GM12878 (cell line): ENCODE measurements around the gene ARHGAP22. TPM values are rescaled to one million over a fixed set of nuclear protein-coding genes. Genes with fewer than 3 reads are reported as not detected.

Source experiments
- ATAC-seq: fragments of 200-7000 bp; cut with Tn5 transposase; 3 replicates; pipeline ENCODE4 v1.9.1; 2020; ENCODE audit warnings: mild to moderate bottlenecking, moderate library complexity
- BruUV-seq: library from RNA; stranded (reverse); fragments of 400-500 nt; replicated peaks from 2 replicates; lab custom pipeline; 2021; lab: Mats Ljungman, UMichigan
- CTCF ChIA-PET: fragments of 300-600 bp; sonication (Branson Sonifier 250); formaldehyde crosslinking; extraction: SDS; loops from one replicate; lab custom pipeline; 2021; ENCODE audit warnings: inconsistent platforms; lab: Yijun Ruan, JAX
- POLR2A ChIA-PET: fragments of 350-600 bp; formaldehyde crosslinking; extraction: SDS; loops from one replicate; lab custom pipeline; 2021; ENCODE audit warnings: inconsistent platforms; lab: Charles Lee
- RAD21 ChIA-PET: fragments of 300-600 bp; sonication (Branson Sonifier 250); formaldehyde crosslinking; loops from one replicate; lab custom pipeline; 2023; ENCODE audit warnings: antibody characterized with exemption; ENCODE audit not compliant: unreplicated experiment; lab: Charles Lee
- SMC1A ChIA-PET: fragments of 300-600 bp; sonication (Branson Sonifier 250); formaldehyde crosslinking; loops from one replicate; lab custom pipeline; 2023; ENCODE audit not compliant: unreplicated experiment, uncharacterized antibody; lab: Charles Lee
- DNase-seq: peaks from one replicate; pipeline ENCODE4 v3.0.0-alpha.2; 2011; ENCODE audit warnings: low read depth, low spot score
- FAIRE-seq: peaks from 3 replicates; lab custom pipeline; 2011; peaks lifted over from hg19 to GRCh38; lab: Jason Lieb, UNC
- H2AFZ ChIP-seq: 2 replicates; pipeline ENCODE4 v1.6.0; 2011; ENCODE audit warnings: low read depth, low read length, control low read depth; ENCODE audit not compliant: control insufficient read depth
- H3K27ac ChIP-seq: 2 replicates; pipeline ENCODE4 v1.5.1; 2011; ENCODE audit warnings: control low read depth; ENCODE audit not compliant: control insufficient read depth, insufficient read depth
- H3K27me3 ChIP-seq, 2 experiments: replicated peaks in 1 of 2; 2 replicates each; pipeline versions ENCODE4 v1.6.0 to v1.6.1; 2011; ENCODE audit warnings: low read length in 1 of 2; ENCODE audit not compliant: control insufficient read depth in 2 of 2, insufficient read depth in 2 of 2
- H3K36me3 ChIP-seq, 2 experiments: 2 replicates each; pipeline ENCODE4 v1.5.1; 2011; ENCODE audit warnings: low read length in 1 of 2; ENCODE audit not compliant: control insufficient read depth in 2 of 2, insufficient read depth in 2 of 2
- H3K4me1 ChIP-seq: 2 replicates; pipeline ENCODE4 v1.6.1; 2011; ENCODE audit warnings: mild to moderate bottlenecking, low read length, moderate library complexity, mixed read lengths; ENCODE audit not compliant: control insufficient read depth, insufficient read depth
- H3K4me2 ChIP-seq: 2 replicates; pipeline ENCODE4 v1.6.0; 2011; ENCODE audit warnings: control low read depth; ENCODE audit not compliant: control insufficient read depth, insufficient read depth
- H3K4me3 ChIP-seq: fragments of 200-600 bp; sonication (generic); 2 replicates; pipeline ENCODE4 v1.5.1; 2016
- H3K79me2 ChIP-seq: 2 replicates; pipeline ENCODE4 v1.6.0; 2011; ENCODE audit warnings: low read length; ENCODE audit not compliant: control insufficient read depth, insufficient read depth
- H3K9ac ChIP-seq: 2 replicates; pipeline ENCODE4 v1.8.0; 2011; ENCODE audit warnings: low read length, control low read depth, mixed read lengths; ENCODE audit not compliant: control insufficient read depth, insufficient read depth
- H3K9me3 ChIP-seq: replicated peaks from 3 replicates; pipeline ENCODE4 v1.5.1; 2011; ENCODE audit warnings: mild to moderate bottlenecking, low read length; ENCODE audit not compliant: control insufficient read depth, insufficient read depth
- H4K20me1 ChIP-seq: 2 replicates; pipeline ENCODE4 v1.6.0; 2011; ENCODE audit not compliant: control insufficient read depth, insufficient read depth
- BRCA1 ChIP-seq: IDR thresholded peaks from 2 replicates; pipeline ENCODE4 v1.6.1; 2011; ENCODE audit warnings: low read depth, low read length, improper control_type of control experiment
- CHD2 ChIP-seq: IDR thresholded peaks from 2 replicates; pipeline ENCODE4 v1.6.1; 2011; ENCODE audit warnings: low read depth, low read length, improper control_type of control experiment, borderline replicate concordance
- CREM ChIP-seq: IDR thresholded peaks from 2 replicates; pipeline ENCODE4 v1.6.1; 2014; ENCODE audit warnings: antibody characterized with exemption, low read depth
- IKZF1 ChIP-seq: fragments of 450-650 bp; conservative IDR thresholded peaks from 2 replicates; pipeline ENCODE4 v1.6.1; 2017; ENCODE audit warnings: antibody characterized with exemption, mild to moderate bottlenecking
- MTA3 ChIP-seq: IDR thresholded peaks from 2 replicates; pipeline ENCODE4 v1.6.1; 2012; ENCODE audit warnings: low read length, inconsistent platforms, borderline replicate concordance
- NRF1 ChIP-seq: conservative IDR thresholded peaks from 2 replicates; pipeline ENCODE4 v1.6.1; 2011; ENCODE audit warnings: mild to moderate bottlenecking, low read depth, low read length, improper control_type of control experiment
- RAD51 ChIP-seq: fragments of 450-650 bp; IDR thresholded peaks from 2 replicates; pipeline ENCODE4 v1.6.1; 2016; ENCODE audit warnings: moderate library complexity, mild to moderate bottlenecking, inconsistent platforms
- RB1 ChIP-seq: fragments of 450-650 bp; formaldehyde crosslinking; IDR thresholded peaks from 2 replicates; pipeline ENCODE4 v1.6.1; 2017; ENCODE audit warnings: mild to moderate bottlenecking, borderline replicate concordance
- RBBP5 ChIP-seq: fragments of 200-600 bp; sonication (generic); conservative IDR thresholded peaks from 2 replicates; pipeline ENCODE4 v1.6.1; 2016
- SMC3 ChIP-seq: IDR thresholded peaks from 2 replicates; pipeline ENCODE4 v1.6.1; 2011; ENCODE audit warnings: low read length, improper control_type of control experiment, borderline replicate concordance
- SPI1 ChIP-seq: IDR thresholded peaks from 2 replicates; pipeline ENCODE4 v1.6.1; 2011; ENCODE audit warnings: low read depth, mild to moderate bottlenecking, low read length, moderate library complexity, borderline replicate concordance; ENCODE audit not compliant: insufficient read depth
- SRF ChIP-seq, 2 experiments: IDR thresholded peaks; 2 replicates each; pipeline ENCODE4 v1.6.1; 2011; ENCODE audit warnings: low read depth in 2 of 2, low read length in 2 of 2, mild to moderate bottlenecking in 1 of 2, moderate library complexity in 1 of 2
- TARDBP ChIP-seq: IDR thresholded peaks from 2 replicates; pipeline ENCODE4 v1.6.1; 2016; ENCODE audit warnings: borderline replicate concordance
- WGBS: methylation state at CpG from one replicate; pipeline ENCODE4 v1.1.6; 2016; ENCODE audit warnings: low lambda C conversion rate; ENCODE audit not compliant: insufficient replicate concordance, insufficient coverage; ENCODE audit errors: missing lambda C conversion rate; 5-methylcytosine and 5-hydroxymethylcytosine counted together
- in situ Hi-C: fragments of 300-500 bp; cut with MboI; formaldehyde crosslinking; loops from 9 replicates; pipeline ENCODE4 v1.14.3; 2018; ENCODE audit warnings: mixed read lengths
- intact Hi-C: fragments of 100-400 bp; cut with micrococcal nuclease; formaldehyde crosslinking; loops from one replicate; pipeline ENCODE4 v1.14.2; 2022; ENCODE audit not compliant: unreplicated experiment
- polyA plus RNA-seq, 11 experiments: library from polyadenylated mRNA; depleted of rRNA in 4 of 11; unstranded in 6 of 11; stranded (reverse) in 5 of 11; fragments of >200 nt; fragmentation: Nextera tagmentation in 4 of 11; fragmentation: Illumina TruSeq in 1 of 11; extraction: Ambion mirVana in 4 of 11; extraction: Trizol in 1 of 11; gene quantifications; 1 replicate in 1 of 11; 2 replicates in 10 of 11; pipeline versions ENCODE4 v1.2.1 to v1.2.3, GENCODE V29; 2011 to 2016; ENCODE audit warnings: inconsistent platforms in 2 of 11, missing spikeins in 2 of 11, low read depth in 1 of 11
- total RNA-seq, 4 experiments: library from RNA; depleted of rRNA in 3 of 4; stranded (reverse); fragments of >200 nt in 3 of 4; fragmentation: Illumina TruSeq in 1 of 4; extraction: Trizol in 1 of 4; gene quantifications; 2 replicates each; pipeline versions ENCODE4 v1.2.1 to v1.2.3, GENCODE V29; 2013 to 2021
- TF ChIP-seq, protein P1 (sequence below): fragments of 150-350 bp; IDR thresholded peaks from 2 replicates; pipeline ENCODE4 v1.6.1; 2014; ENCODE audit warnings: mild to moderate bottlenecking, low read depth, low read length
- TF ChIP-seq, protein P2 (sequence below): IDR thresholded peaks from 2 replicates; pipeline ENCODE4 v1.6.1; 2011; ENCODE audit warnings: mild to moderate bottlenecking, low read depth, low read length, moderate library complexity; ENCODE audit not compliant: insufficient replicate concordance

ARHGAP22 gene
- total and polyA plus RNA-seq, 10 of the 15 experiments (the other 5 are each of a cell fraction or from before 2014, with no cell fraction given): 0.07 to 0.61 (median 0.18) TPM; not detected in 5

DNA sequence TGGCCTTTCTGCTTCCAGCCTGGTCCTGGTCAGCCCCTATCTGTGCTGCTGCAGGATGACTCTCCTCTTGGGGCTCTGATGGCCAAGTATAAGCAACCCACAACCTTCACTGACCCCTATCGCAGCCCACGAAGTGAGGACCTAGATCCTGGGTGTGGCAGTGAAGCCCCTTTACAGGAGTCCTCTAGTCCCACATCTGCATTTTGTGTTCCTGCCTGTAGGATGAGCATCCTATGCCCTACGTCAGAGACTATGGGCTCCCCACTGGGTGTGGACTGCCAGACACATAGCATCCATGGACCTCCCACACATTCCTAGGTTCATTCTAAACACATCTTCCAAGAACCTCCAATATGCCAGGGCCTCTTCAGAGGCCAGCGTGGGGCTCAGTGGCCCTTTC, 29.0 kb downstream of the ARHGAP22 start:
- H3K36me3 ChIP-seq: no peaks in the 10 kb centered on the region
- H3K4me1 ChIP-seq: peaks cover 34% of the 10 kb centered on the region
- no peak for ATAC-seq
- H3K27ac ChIP-seq: no peak overlapping the region
- H3K4me3 ChIP-seq: no peak overlapping the region
- WGBS: 74% methylated on average over 4 of the region's 4 CpGs
- DNase-seq: no peak
- TF ChIP-seq SRF (IDR thresholded peaks at IDR 0.05; ENCODE audit: low read depth in 2 of 2, low read length in 2 of 2) (no peak), RBBP5 (no peak)
- no peaks in the 10 kb centered on the region for H3K27me3 ChIP-seq
- CTCF ChIA-PET: no interaction called here
- RAD21 ChIA-PET: no interaction called here
- H4K20me1 ChIP-seq: no peaks in the 10 kb centered on the region
- no peak for FAIRE-seq
- in situ Hi-C loops (no loop called here), intact Hi-C loops (no loop called here)
- no peak overlapping the region for H3K9ac ChIP-seq
- H3K9me3 ChIP-seq: no peaks in the 10 kb centered on the region
- H2AFZ ChIP-seq: no peak overlapping the region
- POLR2A ChIA-PET: no interaction called here
- H3K4me2 ChIP-seq: no peak overlapping the region
- H3K79me2 ChIP-seq: no peaks in the 10 kb centered on the region
- SMC1A ChIA-PET: interaction anchor here (1.0 to 1.4 kb wide), 2 partner anchors 38 to 61 kb away, joined by 3 read pairs; no protein-coding TSS in a partner anchor
- no TSS peak for BruUV-seq

DNA sequence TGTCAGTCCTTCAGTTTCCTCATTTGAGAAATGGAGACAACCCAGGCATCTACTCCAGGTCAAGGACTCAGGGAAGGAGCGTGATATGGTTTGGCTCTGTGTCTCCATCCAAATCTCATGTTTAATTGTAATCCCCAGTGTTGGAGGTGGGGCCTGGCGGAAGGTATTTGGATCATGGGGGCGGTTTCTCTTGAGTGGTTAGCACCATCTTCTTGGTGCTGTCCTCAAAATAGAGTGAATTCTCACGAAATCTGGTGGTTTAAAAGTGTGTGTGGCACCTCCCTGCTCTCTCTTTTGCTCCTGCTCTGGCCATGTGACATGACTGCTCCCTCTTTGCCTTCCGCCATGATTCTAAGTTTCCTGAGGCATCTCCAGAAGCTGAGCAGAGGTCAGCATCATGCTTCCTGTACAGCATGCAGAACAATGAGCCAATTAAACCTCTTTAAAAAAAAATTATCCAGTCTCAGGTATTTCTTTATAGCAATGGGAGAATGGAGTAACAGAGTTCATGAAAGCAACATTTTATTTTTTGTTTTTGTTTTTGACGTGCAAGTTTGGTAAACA, 30.0 kb downstream of the ARHGAP22 start:
- no peaks in the 10 kb centered on the region for H3K27me3 ChIP-seq
- H3K9ac ChIP-seq: no peak overlapping the region
- H4K20me1 ChIP-seq: no peaks in the 10 kb centered on the region
- no peaks in the 10 kb centered on the region for H3K36me3 ChIP-seq
- SMC1A ChIA-PET: interaction anchor here (1.0 to 5.6 kb wide), 8 partner anchors 15 to 227 kb away, joined by 3 to 25 read pairs (median 5); no protein-coding TSS in a partner anchor
- DNase-seq: no peak
- CTCF ChIA-PET: interaction anchor here (1.0 to 2.9 kb wide), 6 partner anchors 24 to 83 kb away, joined by 3 to 29 read pairs (median 10); no protein-coding TSS in a partner anchor
- peak overlapping the region; percentile 9; the same call in 1 of the 2 replicates for H3K27ac ChIP-seq
- H3K4me2 ChIP-seq: peak overlapping the region; percentile 76
- H3K4me3 ChIP-seq: no peak overlapping the region
- H3K9me3 ChIP-seq: no peaks in the 10 kb centered on the region
- no peak for FAIRE-seq
- peaks cover 34% of the 10 kb centered on the region for H3K4me1 ChIP-seq
- WGBS: 55% methylated on average over 6 of the region's 6 CpGs
- in situ Hi-C loops (no loop called here), intact Hi-C loops (no loop called here)
- no peaks in the 10 kb centered on the region for H3K79me2 ChIP-seq
- POLR2A ChIA-PET: interaction anchor here (0.6 to 1.5 kb wide), 2 partner anchors 30 to 36 kb away, joined by 3 to 7 read pairs; no protein-coding TSS in a partner anchor
- no TSS peak for BruUV-seq
- H2AFZ ChIP-seq: peak overlapping the region; percentile 35
- RAD21 ChIA-PET: interaction anchor here (1.6 to 1.8 kb wide), 3 partner anchors 36 to 81 kb away, joined by 7 to 14 read pairs (median 9); no protein-coding TSS in a partner anchor
- no peak; the same call in 2 of the 3 replicates for ATAC-seq
- TF ChIP-seq, protein P1, sequence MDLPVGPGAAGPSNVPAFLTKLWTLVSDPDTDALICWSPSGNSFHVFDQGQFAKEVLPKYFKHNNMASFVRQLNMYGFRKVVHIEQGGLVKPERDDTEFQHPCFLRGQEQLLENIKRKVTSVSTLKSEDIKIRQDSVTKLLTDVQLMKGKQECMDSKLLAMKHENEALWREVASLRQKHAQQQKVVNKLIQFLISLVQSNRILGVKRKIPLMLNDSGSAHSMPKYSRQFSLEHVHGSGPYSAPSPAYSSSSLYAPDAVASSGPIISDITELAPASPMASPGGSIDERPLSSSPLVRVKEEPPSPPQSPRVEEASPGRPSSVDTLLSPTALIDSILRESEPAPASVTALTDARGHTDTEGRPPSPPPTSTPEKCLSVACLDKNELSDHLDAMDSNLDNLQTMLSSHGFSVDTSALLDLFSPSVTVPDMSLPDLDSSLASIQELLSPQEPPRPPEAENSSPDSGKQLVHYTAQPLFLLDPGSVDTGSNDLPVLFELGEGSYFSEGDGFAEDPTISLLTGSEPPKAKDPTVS: no peak
- no peak for TF ChIP-seq CHD2
- TF ChIP-seq, protein P2, sequence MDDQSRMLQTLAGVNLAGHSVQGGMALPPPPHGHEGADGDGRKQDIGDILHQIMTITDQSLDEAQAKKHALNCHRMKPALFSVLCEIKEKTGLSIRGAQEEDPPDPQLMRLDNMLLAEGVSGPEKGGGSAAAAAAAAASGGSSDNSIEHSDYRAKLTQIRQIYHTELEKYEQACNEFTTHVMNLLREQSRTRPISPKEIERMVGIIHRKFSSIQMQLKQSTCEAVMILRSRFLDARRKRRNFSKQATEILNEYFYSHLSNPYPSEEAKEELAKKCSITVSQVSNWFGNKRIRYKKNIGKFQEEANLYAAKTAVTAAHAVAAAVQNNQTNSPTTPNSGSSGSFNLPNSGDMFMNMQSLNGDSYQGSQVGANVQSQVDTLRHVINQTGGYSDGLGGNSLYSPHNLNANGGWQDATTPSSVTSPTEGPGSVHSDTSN: no peak
- no peak for TF ChIP-seq RB1
- TF ChIP-seq SPI1: no peak
- TF ChIP-seq SMC3: no peak
- no peak for TF ChIP-seq RAD51
- no peak for TF ChIP-seq NRF1
- no peak for TF ChIP-seq MTA3
- TF ChIP-seq SRF (IDR thresholded peaks at IDR 0.05; ENCODE audit: low read depth in 2 of 2, low read length in 2 of 2): no peak
- no peak for TF ChIP-seq CREM
- TF ChIP-seq IKZF1: no peak
- TF ChIP-seq BRCA1: no peak
- TF ChIP-seq TARDBP: no peak
